Skeletal muscle tissue (tissue), 4 donors: Measurements from ENCODE around the gene MCTP2. TPM values are rescaled to one million over a fixed set of nuclear protein-coding genes. Genes with fewer than 3 reads are reported as not detected.
"Not testable (repeated sequence)": the region's sequence is repeated elsewhere in the genome, so short reads cannot be mapped to it uniquely, and the experiment has no call there.

Experiments used
- H3K27ac ChIP-seq: one replicate; pipeline ENCODE4 v1.7.0; 2013; ENCODE audit warnings: mild to moderate bottlenecking, low read depth, low read length, inconsistent platforms
- H3K27me3 ChIP-seq, 3 donors: one replicate each; pipeline ENCODE4 v1.7.0; 2013; ENCODE audit warnings: low read length in 3 of 3; ENCODE audit not compliant: control insufficient read depth in 3 of 3, insufficient read depth in 3 of 3
- H3K36me3 ChIP-seq, 3 donors: one replicate each; pipeline ENCODE4 v1.7.0; 2013; ENCODE audit warnings: low read length in 3 of 3; ENCODE audit not compliant: control insufficient read depth in 3 of 3, insufficient read depth in 3 of 3
- H3K4me1 ChIP-seq, 3 donors: one replicate each; pipeline ENCODE4 v1.7.0; 2013; ENCODE audit warnings: low read length in 3 of 3, mild to moderate bottlenecking in 3 of 3; ENCODE audit not compliant: control insufficient read depth in 3 of 3, insufficient read depth in 3 of 3
- H3K4me3 ChIP-seq, 3 donors: one replicate each; pipeline ENCODE4 v1.7.0; 2013; ENCODE audit warnings: low read length in 3 of 3
- H3K9ac ChIP-seq, 3 donors: one replicate each; pipeline ENCODE4 v1.7.0; 2013; ENCODE audit warnings: low read length in 3 of 3, mild to moderate bottlenecking in 3 of 3, moderate library complexity in 2 of 3, low read depth in 1 of 3
- H3K9me3 ChIP-seq, 3 donors: one replicate each; pipeline ENCODE4 v1.7.0; 2013; ENCODE audit warnings: low read length in 3 of 3; ENCODE audit not compliant: control insufficient read depth in 3 of 3
- total RNA-seq: library from RNA; depleted of rRNA; stranded (reverse); fragments of >200 nt; gene quantifications from one replicate; pipeline ENCODE4 v1.2.3, GENCODE V29; 2014
- donor health status: Osteomylitis.

MCTP2 gene
- total RNA-seq, 1 donor from 2014 or later, result 2.1 TPM

DNA sequence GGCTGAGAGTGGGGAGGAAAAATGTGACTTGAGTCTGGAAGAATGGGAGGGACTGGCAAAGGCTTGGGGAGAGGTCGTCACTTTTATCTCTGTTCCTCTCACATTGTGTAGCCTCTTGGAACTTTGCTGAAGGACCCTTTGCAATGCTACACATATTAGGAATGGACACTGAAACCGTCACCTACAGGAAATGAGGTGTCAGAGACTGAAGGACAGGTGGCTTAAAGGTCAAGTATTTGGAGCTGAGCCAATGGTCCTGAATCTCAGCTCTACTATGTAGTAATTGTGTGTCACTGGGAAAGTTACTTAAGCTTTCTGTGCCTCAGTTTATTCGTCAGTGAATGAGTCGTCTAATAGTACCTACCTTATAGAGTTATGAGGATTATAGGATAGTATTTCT, 14.7 kb downstream of the MCTP2 start:
- H3K4me1 ChIP-seq, result no peaks in the 10 kb centered on the region
- H3K9me3 ChIP-seq, result no peaks in the 10 kb centered on the region
- H3K27me3 ChIP-seq, result no peaks in the 10 kb centered on the region
- H3K27ac ChIP-seq, result no peak overlapping the region
- no peak overlapping the region for H3K4me3 ChIP-seq
- no peak overlapping the region for H3K9ac ChIP-seq
- H3K36me3 ChIP-seq, result no peaks in the 10 kb centered on the region

DNA sequence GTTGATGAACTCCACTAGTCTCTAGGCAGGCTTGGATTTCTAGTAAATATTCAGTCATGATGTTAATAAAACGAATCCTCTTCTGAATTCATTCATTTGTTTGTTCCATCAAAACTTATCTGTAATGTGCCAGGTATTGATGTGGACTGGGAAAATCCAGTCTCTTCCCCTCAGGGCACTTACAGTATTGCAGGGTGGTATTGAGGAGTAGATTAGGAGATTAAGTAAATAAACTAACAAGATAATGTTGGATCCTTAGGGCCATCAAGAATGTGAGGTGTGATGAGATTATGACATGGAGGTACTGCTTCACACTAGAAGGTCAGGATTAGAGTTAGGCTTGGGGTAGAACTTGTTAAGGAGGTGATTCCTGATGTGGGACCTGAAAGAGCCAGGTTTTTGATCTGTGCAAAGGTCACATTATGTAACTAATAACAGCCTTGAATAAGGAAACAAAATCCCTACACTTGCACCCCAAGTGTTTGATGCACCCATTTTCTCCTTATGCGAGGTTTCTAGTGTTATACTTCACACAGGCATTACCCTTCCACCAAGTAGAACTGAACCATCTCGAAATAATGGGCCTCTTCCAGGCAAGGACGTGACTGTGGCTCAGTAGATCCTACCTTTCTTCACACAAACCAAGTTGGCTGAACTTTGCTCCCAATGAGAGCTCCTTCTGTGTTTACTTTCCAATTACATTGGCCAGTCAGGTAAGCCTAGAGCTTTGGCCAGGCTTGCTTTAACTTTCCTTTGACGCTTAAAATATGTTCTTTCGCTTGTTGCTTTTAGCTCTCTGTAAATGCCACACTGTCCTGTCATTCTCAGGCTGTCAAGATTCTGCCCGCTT, 16.7 kb downstream of the MCTP2 start:
- H3K9me3 ChIP-seq, result no peaks in the 10 kb centered on the region
- H3K27ac ChIP-seq, result no peak overlapping the region
- H3K27me3 ChIP-seq, result no peaks in the 10 kb centered on the region
- H3K9ac ChIP-seq, result no peak overlapping the region
- no peak overlapping the region for H3K4me3 ChIP-seq
- no peaks in the 10 kb centered on the region for H3K4me1 ChIP-seq
- H3K36me3 ChIP-seq, result no peaks in the 10 kb centered on the region

DNA sequence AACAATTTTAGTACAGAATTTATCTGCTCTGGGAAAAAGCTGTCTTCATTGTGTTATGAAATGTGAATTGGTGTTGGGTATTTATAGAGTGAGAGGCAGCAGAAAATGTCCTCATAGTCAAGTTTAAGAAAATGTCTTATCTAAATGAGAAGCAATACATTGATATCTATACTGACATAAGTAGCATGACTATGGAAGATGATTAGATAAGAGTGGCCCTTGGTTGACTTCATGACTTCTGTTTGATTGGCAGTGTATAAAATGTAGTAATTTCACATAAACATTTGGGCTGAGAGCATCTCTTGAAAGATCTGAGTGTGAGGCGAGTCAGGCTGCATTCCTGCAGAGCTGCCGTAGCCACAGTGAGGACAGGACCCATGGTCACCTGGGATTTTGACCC, 19.4 kb downstream of the MCTP2 start:
- H3K9me3 ChIP-seq, result no peaks in the 10 kb centered on the region
- H3K4me1 ChIP-seq, result no peaks in the 10 kb centered on the region
- H3K27me3 ChIP-seq, result no peaks in the 10 kb centered on the region
- H3K36me3 ChIP-seq, result no peaks in the 10 kb centered on the region
- no peak overlapping the region for H3K9ac ChIP-seq
- H3K4me3 ChIP-seq, result no peak overlapping the region
- H3K27ac ChIP-seq, result no peak overlapping the region

DNA sequence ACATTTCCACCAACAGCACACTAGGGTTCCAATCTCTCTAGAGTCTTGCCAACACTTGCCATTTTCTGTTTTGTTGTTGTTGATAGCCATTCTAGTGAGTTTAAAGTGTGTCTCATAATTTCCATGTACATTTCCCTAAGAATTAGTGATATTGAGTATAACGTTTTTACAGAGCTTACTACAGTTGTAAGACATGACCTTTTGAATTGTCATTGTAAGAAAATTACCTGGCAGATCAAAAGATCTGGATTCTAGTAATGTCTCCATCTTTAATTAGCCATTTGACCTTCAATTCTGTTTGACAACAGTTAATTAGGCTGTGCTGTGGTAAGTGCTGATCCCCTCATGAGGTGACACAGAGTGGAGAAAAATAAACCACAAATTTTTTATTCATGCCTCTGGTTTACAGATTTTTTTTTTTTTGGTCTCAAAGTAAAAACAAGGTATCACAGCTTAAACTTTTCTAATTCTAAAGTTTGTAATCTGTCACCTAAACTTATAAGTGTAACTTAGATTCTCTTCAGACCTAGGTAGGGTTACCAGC, 20.9 kb downstream of the MCTP2 start:
- no peak overlapping the region for H3K9ac ChIP-seq
- H3K36me3 ChIP-seq, result no peaks in the 10 kb centered on the region
- H3K27me3 ChIP-seq, result no peaks in the 10 kb centered on the region
- no peaks in the 10 kb centered on the region for H3K9me3 ChIP-seq
- H3K27ac ChIP-seq, result no peak overlapping the region
- H3K4me1 ChIP-seq, result no peaks in the 10 kb centered on the region
- H3K4me3 ChIP-seq, result no peak overlapping the region

DNA sequence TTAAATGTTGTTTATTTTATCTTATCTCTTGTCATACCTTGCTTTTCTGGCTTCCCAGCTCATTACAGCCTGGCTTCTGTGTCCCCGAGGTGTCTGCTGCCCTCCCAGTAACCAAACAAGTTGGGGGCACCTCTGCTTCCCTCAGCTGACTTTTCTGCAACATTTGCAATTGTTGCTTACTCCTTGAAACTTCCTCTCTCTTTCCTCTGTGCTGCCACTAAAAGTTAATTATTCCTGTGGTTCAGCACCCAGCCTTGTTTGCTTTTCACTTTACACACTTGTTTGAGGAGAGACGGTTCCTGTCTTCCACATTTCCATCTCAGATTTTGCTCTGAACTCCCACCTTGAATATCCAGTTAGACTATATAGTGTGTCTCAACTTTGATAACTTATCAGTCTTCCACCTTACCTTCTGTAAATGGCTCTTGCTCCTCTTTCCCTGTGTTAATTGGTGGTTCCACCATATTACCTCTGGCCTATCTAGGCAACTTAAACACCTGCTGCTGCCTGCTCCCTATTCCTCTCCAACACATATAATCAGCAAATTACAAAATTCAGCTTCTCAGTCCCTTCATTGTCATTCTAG, 21.6 kb downstream of the MCTP2 start:
- no peaks in the 10 kb centered on the region for H3K27me3 ChIP-seq
- no peaks in the 10 kb centered on the region for H3K36me3 ChIP-seq
- H3K9me3 ChIP-seq, result no peaks in the 10 kb centered on the region
- no peak overlapping the region for H3K9ac ChIP-seq
- H3K4me3 ChIP-seq, result no peak overlapping the region
- H3K4me1 ChIP-seq, result no peaks in the 10 kb centered on the region
- no peak overlapping the region for H3K27ac ChIP-seq

DNA sequence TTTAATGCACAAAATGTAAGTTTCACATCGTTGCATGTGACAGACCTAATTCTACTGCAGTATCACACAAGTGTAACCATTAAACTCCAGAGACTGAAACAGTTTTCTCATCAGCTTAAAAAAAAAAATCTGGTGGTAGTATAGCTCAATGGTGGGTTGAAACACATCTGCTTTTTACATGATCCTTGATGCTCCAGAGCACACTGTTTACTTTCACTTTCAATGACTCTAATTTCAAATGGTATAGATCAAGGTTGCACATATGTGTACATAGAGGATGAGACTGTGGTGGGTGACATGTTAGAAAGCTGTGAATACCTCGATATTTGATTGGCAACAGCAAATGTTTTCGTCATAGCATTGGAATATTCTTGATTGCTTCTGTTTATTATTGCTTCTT, 22.4 kb downstream of the MCTP2 start:
- Histone ChIP-seq H3K36me3 (no peaks in the 10 kb centered on the region), H3K4me3 (no peak overlapping the region), H3K27ac (no peak overlapping the region), H3K4me1 (no peaks in the 10 kb centered on the region), H3K9ac (no peak overlapping the region), H3K27me3 (no peaks in the 10 kb centered on the region), H3K9me3 (no peaks in the 10 kb centered on the region)

DNA sequence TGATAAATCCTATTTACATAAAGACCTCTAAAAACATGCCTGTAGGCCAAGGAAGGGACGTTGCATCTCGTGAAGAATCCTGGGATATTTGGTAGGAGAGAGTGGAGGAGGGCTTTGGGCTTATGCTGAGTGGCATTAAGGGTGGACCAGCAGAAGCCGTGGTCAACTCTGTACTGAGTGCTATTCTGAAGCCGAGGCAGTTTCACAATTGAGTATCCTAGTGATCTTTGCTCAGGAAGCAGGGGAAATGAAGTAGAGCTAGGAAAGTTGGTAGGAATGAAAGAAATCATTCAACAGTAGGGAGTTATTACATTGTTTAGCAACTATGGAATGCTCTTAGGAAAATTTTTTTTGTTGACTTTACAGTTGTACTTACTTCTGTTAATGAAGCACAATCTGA, 24.2 kb downstream of the MCTP2 start:
- H3K36me3 ChIP-seq, result no peaks in the 10 kb centered on the region
- H3K27ac ChIP-seq, result no peak overlapping the region
- no peak overlapping the region for H3K9ac ChIP-seq
- no peak overlapping the region for H3K4me3 ChIP-seq
- no peaks in the 10 kb centered on the region for H3K27me3 ChIP-seq
- H3K4me1 ChIP-seq, result no peaks in the 10 kb centered on the region
- H3K9me3 ChIP-seq, result no peaks in the 10 kb centered on the region

DNA sequence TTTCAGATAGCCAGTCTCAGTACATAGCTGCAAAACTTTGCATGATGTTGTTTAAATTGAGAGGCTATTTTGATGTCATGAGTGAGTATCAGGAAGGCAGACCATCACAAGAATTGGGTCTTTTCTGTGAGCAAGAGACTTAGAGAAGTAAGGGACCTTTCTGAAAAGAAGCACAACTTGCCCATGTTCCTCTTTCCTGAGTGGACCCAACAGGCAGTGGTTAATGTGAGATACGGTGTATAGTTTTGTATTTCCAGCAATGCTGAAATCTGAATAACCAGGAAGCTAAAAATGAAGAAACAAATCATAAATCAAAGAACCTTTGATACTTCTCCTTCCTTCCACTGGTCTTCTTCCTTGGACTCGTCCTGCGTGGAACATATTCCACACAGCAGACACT, 25.1 kb downstream of the MCTP2 start:
- no peak overlapping the region for H3K4me3 ChIP-seq
- no peaks in the 10 kb centered on the region for H3K9me3 ChIP-seq
- no peaks in the 10 kb centered on the region for H3K36me3 ChIP-seq
- no peak overlapping the region for H3K27ac ChIP-seq
- no peaks in the 10 kb centered on the region for H3K27me3 ChIP-seq
- H3K4me1 ChIP-seq, result no peaks in the 10 kb centered on the region
- H3K9ac ChIP-seq, result no peak overlapping the region

DNA sequence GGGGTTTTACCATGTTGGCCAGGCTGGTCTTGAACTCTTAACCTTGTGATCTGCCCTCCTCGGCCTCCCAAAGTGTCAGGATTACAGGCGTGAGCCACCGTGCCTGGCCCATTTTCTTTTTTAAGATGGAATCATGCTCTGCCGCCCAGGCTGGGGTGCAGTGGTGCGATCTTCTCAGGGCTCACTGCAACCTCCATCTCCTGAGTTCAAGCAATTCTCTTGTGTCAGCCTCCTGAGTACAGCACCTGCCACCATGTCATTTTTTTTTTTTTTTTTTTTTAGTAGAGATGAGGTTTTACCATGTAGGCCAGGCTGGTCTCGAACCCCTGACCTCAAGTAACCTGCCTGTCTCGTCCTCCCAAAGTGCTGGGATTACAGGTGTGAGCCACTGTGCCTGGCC, 26.4 kb downstream of the MCTP2 start:
- H3K9ac ChIP-seq, H3K4me3 ChIP-seq, H3K4me1 ChIP-seq, H3K27me3 ChIP-seq, H3K36me3 ChIP-seq, H3K9me3 ChIP-seq, H3K27ac ChIP-seq: not testable (repeated sequence)

DNA sequence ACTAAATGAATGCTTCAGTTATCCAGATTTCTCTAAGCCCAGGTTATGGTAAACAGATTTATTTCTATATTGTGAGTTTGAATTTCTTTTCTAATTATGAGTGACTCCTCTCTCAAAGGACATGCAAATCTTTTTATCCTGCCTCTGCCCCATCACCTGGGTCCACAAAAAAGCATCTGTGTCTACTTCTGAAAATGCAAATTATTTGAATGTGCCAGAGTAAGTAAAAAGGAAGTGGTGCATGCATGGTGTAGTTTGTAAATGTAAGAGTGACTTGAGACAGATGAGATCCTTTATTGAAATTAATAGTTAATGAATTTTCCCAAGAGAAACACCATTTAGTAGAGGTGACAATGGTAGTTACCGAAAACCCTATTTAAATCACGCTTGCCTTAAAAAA, 26.9 kb downstream of the MCTP2 start:
- no peaks in the 10 kb centered on the region for H3K9me3 ChIP-seq
- no peak overlapping the region for H3K9ac ChIP-seq
- no peaks in the 10 kb centered on the region for H3K4me1 ChIP-seq
- no peak overlapping the region for H3K27ac ChIP-seq
- H3K4me3 ChIP-seq, result no peak overlapping the region
- no peaks in the 10 kb centered on the region for H3K36me3 ChIP-seq
- no peaks in the 10 kb centered on the region for H3K27me3 ChIP-seq
